Calu3 (cell line): Measurements from ENCODE around the gene LGR6. TPM values are rescaled to one million over a fixed set of nuclear protein-coding genes. Genes with fewer than 3 reads are reported as not detected.
"Not testable (repeated sequence)": the region's sequence is repeated elsewhere in the genome, so short reads cannot be mapped to it uniquely, and the experiment has no call there.

Experiments used
- BruUV-seq: library from RNA; stranded (reverse); fragments of 400-500 nt; replicated peaks from 2 replicates; lab custom pipeline; 2021; lab: Mats Ljungman, UMichigan
- CTCF ChIA-PET: fragments of 300-600 bp; sonication (Branson Sonifier 250); formaldehyde crosslinking; loops from one replicate; lab custom pipeline; 2022; ENCODE audit warnings: antibody characterized with exemption; lab: Charles Lee
- DNase-seq: peaks from one replicate; pipeline ENCODE4 v3.0.0; 2022
- H3K27ac Mint-ChIP-seq: one replicate; pipeline ENCODE4 v1.8.0; 2022; ENCODE audit warnings: mixed read lengths; ENCODE audit not compliant: unreplicated experiment
- H3K27me3 Mint-ChIP-seq: one replicate; pipeline ENCODE4 v1.8.0; 2022; ENCODE audit warnings: mixed read lengths; ENCODE audit not compliant: unreplicated experiment
- H3K36me3 Mint-ChIP-seq: one replicate; pipeline ENCODE4 v1.8.0; 2022; ENCODE audit warnings: mild to moderate bottlenecking, moderate library complexity, mixed read lengths; ENCODE audit not compliant: insufficient read depth, unreplicated experiment
- H3K4me1 Mint-ChIP-seq: one replicate; pipeline ENCODE4 v1.8.0; 2022; ENCODE audit warnings: mild to moderate bottlenecking, low read depth, mixed read lengths; ENCODE audit not compliant: unreplicated experiment
- H3K4me3 Mint-ChIP-seq: one replicate; pipeline ENCODE4 v1.8.0; 2022; ENCODE audit warnings: mild to moderate bottlenecking, low read depth, moderate library complexity, mixed read lengths; ENCODE audit not compliant: unreplicated experiment
- H3K9me3 Mint-ChIP-seq: one replicate; pipeline ENCODE4 v1.8.0; 2022; ENCODE audit warnings: low read depth, mixed read lengths; ENCODE audit not compliant: unreplicated experiment
- intact Hi-C: fragments of 100-400 bp; cut with micrococcal nuclease; formaldehyde crosslinking; loops from one replicate; pipeline ENCODE4 v1.10.0; 2022; ENCODE audit not compliant: unreplicated experiment
- total RNA-seq: library from RNA; stranded (reverse); gene quantifications from 2 replicates; pipeline ENCODE4 v1.2.3, GENCODE V29; 2022
- TF ChIP-seq, protein P1 (sequence below): fragments of 200-600 bp; IDR thresholded peaks from one replicate; pipeline ENCODE4 v1.8.0; 2022; ENCODE audit warnings: antibody characterized with exemption; ENCODE audit not compliant: unreplicated experiment

The LGR6 gene
- total RNA-seq, 1 experiment from 2014 or later = not detected

DNA sequence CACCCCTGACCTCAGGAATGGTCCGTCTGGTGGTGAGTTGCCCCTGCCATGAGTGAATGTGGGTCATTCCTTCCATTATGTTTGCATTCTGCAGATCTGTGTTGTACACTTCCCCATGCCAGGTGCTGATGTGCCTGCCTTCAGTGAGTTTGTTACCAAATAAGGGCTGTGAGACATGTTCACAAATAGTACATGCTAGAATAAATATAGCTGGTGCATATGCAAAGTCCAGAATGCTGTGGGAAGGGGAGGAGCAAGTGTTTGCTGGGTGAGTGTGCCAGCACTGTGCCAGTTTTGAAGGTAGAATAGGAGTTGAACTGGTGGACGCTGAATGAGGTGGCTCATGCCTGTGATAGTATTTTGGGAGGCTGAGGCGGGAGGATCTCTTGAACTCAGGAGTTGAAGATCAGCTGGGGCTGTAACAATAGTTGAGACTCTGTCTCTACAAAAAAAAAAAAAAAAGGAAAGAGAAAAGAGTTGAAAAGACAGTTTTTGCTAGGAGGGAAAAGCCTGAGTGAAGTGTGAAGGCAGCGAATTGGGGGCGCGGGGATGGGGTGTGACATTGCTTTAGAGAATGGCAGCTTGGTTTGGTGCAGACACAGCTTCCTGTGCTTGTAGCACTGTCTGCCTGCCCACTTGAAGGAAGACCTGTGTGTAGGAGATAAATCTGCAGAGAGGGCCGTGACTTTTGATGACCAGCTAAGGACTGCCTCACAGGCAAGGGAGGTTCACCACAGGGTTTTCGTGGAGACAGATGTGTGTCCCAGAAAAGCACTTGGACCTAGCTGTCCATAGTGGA lies 61.1 kb downstream of the LGR6 start:
- CTCF ChIA-PET = interaction anchor here (0.7 kb wide), 1 partner anchor 14 kb away, joined by 3 read pairs; no protein-coding TSS in a partner anchor
- TF ChIP-seq, protein P1, sequence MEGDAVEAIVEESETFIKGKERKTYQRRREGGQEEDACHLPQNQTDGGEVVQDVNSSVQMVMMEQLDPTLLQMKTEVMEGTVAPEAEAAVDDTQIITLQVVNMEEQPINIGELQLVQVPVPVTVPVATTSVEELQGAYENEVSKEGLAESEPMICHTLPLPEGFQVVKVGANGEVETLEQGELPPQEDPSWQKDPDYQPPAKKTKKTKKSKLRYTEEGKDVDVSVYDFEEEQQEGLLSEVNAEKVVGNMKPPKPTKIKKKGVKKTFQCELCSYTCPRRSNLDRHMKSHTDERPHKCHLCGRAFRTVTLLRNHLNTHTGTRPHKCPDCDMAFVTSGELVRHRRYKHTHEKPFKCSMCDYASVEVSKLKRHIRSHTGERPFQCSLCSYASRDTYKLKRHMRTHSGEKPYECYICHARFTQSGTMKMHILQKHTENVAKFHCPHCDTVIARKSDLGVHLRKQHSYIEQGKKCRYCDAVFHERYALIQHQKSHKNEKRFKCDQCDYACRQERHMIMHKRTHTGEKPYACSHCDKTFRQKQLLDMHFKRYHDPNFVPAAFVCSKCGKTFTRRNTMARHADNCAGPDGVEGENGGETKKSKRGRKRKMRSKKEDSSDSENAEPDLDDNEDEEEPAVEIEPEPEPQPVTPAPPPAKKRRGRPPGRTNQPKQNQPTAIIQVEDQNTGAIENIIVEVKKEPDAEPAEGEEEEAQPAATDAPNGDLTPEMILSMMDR = no peak
- H3K27me3 Mint-ChIP-seq = peaks cover 58% of the 10 kb centered on the region
- no TSS peak for BruUV-seq
- no peak overlapping the region for H3K4me3 Mint-ChIP-seq
- no peaks in the 10 kb centered on the region for H3K36me3 Mint-ChIP-seq
- H3K9me3 Mint-ChIP-seq = no peaks in the 10 kb centered on the region
- H3K4me1 Mint-ChIP-seq = peaks cover 10% of the 10 kb centered on the region
- no peak overlapping the region for H3K27ac Mint-ChIP-seq
- DNase-seq = peak; percentile 41
- intact Hi-C loops = no loop called here

DNA sequence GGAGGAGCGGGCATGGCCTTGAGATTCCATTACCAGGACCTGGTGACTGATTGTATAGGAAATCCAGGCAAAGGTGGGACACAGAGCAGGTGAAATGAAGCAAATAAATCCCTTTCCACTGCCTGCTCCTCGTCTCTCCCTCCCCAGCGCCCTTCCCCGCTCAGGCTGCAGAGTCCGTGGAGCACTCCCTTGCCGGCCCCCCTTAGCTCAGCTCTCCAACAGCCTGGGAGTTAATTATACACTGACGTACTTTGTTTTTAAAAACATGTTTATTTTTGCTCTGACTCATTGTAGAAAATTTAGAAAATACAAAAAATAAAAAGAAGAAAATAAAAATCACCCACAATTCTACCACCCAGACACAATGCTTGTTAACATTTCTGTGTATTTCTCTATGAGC lies 61.7 kb downstream of the LGR6 start:
- H3K9me3 Mint-ChIP-seq = no peaks in the 10 kb centered on the region
- TF ChIP-seq, protein P1 = no peak
- H3K36me3 Mint-ChIP-seq = no peaks in the 10 kb centered on the region
- H3K27me3 Mint-ChIP-seq = peaks cover 57% of the 10 kb centered on the region
- no TSS peak for BruUV-seq
- H3K4me3 Mint-ChIP-seq = no peak overlapping the region
- peaks cover 10% of the 10 kb centered on the region for H3K4me1 Mint-ChIP-seq
- CTCF ChIA-PET = interaction anchor here (0.7 kb wide), 1 partner anchor 14 kb away, joined by 3 read pairs; no protein-coding TSS in a partner anchor
- H3K27ac Mint-ChIP-seq = no peak overlapping the region
- intact Hi-C loops = no loop called here
- no peak for DNase-seq

DNA sequence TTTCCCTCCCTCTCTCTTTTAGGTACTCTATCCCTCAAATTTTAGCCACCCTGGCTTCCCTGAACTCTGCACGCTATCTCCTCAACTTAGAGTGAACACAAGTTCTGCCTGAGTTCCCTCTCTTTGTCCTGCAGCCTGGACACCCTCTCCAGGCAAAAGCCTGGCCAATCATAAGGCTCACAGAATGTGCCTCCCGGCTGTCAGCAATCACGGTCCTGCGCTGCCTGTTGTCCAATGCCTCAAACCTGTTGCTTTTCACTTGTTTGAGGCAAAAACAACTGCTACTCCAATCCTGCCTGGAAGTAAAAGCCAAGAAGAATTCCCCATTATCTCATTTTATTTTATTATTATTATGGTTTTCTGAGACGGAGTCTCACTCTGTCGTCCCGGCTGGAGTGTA lies 66.1 kb downstream of the LGR6 start:
- BruUV-seq = no TSS peak
- CTCF ChIA-PET = no interaction called here
- TF ChIP-seq, protein P1 = no peak
- intact Hi-C loops = no loop called here
- Mint-ChIP-seq H3K9me3 (peaks cover 2% of the 10 kb centered on the region), H3K4me3 (no peak overlapping the region), H3K4me1 (peaks cover 4% of the 10 kb centered on the region), H3K36me3 (no peaks in the 10 kb centered on the region), H3K27ac (no peak overlapping the region), H3K27me3 (peaks cover 61% of the 10 kb centered on the region)
- DNase-seq = no peak

DNA sequence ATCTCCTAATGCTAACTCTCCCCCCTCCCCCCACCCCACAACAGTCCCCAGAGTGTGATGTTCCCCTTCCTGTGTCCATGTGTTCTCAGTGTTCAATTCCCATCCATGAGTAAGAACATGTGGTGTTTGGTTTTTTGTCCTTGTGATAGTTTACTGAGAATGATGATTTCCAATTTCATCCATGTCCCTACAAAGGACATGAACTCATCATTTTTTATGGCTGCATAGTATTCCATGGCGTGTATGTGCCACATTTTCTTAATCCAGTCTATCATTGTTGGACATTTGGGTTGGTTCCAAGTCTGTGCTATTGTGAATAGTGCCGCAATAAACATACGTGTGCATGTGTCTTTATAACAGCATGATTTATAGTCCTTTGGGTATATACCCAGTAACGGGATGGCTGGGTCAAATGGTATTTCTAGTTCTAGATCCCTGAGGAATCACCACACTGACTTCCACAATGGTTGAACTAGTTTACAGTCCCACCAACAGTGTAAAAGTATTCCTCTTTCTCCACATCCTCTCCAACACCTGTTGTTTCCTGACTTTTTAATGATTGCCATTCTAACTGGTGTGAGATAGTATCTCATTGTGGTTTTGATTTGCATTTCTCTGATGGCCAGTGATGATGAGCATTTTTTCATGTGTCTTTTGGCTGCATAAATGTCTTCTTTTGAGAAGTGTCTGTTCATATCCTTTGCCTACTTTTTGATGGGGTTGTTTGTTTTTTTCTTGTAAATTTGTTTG lies 67.8 kb downstream of the LGR6 start:
- H3K9me3 Mint-ChIP-seq, intact Hi-C loops: not testable (repeated sequence)

More for the DNA sequence above, 67.8 kb downstream of the LGR6 start:
- H3K36me3 Mint-ChIP-seq, CTCF ChIA-PET, H3K27ac Mint-ChIP-seq, H3K4me1 Mint-ChIP-seq, BruUV-seq, H3K4me3 Mint-ChIP-seq, DNase-seq: not testable (repeated sequence)
- peaks cover 77% of the 10 kb centered on the region for H3K27me3 Mint-ChIP-seq
